Activated B cell treated with CpG ODN at 0.5 μM for 24 hours (primary cell): Measurements from ENCODE around the gene BST2. TPM values are rescaled to one million over a fixed set of nuclear protein-coding genes. Genes with fewer than 3 reads are reported as not detected.

ENCODE experiments used
- ATAC-seq: fragments of 200-7000 bp; cut with Tn5 transposase; one replicate; pipeline ENCODE4 v1.10.0; 2021; ENCODE audit warnings: low read depth, mild to moderate bottlenecking, moderate library complexity
- CTCF ChIA-PET: fragments of 350-600 bp; sonication (Branson Sonifier 250); formaldehyde crosslinking; loops from one replicate; lab custom pipeline; 2021; ENCODE audit warnings: antibody characterized with exemption; lab: Charles Lee
- POLR2A ChIA-PET: fragments of 350-600 bp; sonication (Branson Sonifier 250); formaldehyde crosslinking; loops from one replicate; lab custom pipeline; 2021; ENCODE audit warnings: antibody characterized with exemption; lab: Charles Lee
- DNase-seq: peaks from one replicate; pipeline ENCODE4 v3.0.0; 2022
- H3K27ac Mint-ChIP-seq: one replicate; pipeline ENCODE4 v1.8.0; 2020; ENCODE audit warnings: mixed read lengths
- H3K27me3 Mint-ChIP-seq: one replicate; pipeline ENCODE4 v1.8.0; 2021; ENCODE audit warnings: mixed read lengths
- H3K36me3 Mint-ChIP-seq: one replicate; pipeline ENCODE4 v1.8.0; 2021; ENCODE audit warnings: low read depth, mixed read lengths
- H3K4me1 Mint-ChIP-seq: one replicate; pipeline ENCODE4 v1.8.0; 2021; ENCODE audit warnings: mixed read lengths
- H3K4me3 Mint-ChIP-seq: one replicate; pipeline ENCODE4 v1.8.0; 2020; ENCODE audit warnings: mild to moderate bottlenecking, mixed read lengths
- H3K9me3 Mint-ChIP-seq: one replicate; pipeline ENCODE4 v1.8.0; 2020; ENCODE audit warnings: mixed read lengths
- CTCF ChIP-seq: fragments of 200-600 bp; IDR thresholded peaks from one replicate; pipeline ENCODE4 v1.8.0; 2022; ENCODE audit warnings: antibody characterized with exemption, mild to moderate bottlenecking
- intact Hi-C: fragments of 100-400 bp; cut with micrococcal nuclease; formaldehyde crosslinking; loops from one replicate; pipeline ENCODE4 v1.15.1; 2024
- total RNA-seq: library from RNA; stranded (reverse); gene quantifications from 2 replicates; pipeline ENCODE4 v1.2.3, GENCODE V29; 2022

The BST2 gene
- total RNA-seq, 1 donor from 2014 or later, result 121 TPM

- Mint-ChIP-seq H3K36me3 (no peaks in the 10 kb centered on the region), H3K9me3 (no peaks in the 10 kb centered on the region), H3K27me3 (no peaks in the 10 kb centered on the region), H3K27ac (no peak overlapping the region), H3K4me1 (no peaks in the 10 kb centered on the region), H3K4me3 (no peak overlapping the region)
- intact Hi-C loops, result no loop called here
- TF ChIP-seq CTCF, result no peak
- ChIA-PET CTCF (no interaction called here), POLR2A (no interaction called here)
- no peak for DNase-seq
- ATAC-seq, result no peak
Observed at GRCh38 chr19:17436874-17437267, 31.4 kb upstream of the BST2 start.

- Mint-ChIP-seq H3K27me3 (no peaks in the 10 kb centered on the region), H3K27ac (no peak overlapping the region), H3K4me1 (no peaks in the 10 kb centered on the region), H3K36me3 (no peaks in the 10 kb centered on the region), H3K4me3 (no peak overlapping the region), H3K9me3 (no peaks in the 10 kb centered on the region)
- CTCF ChIA-PET, result no interaction called here
- POLR2A ChIA-PET, result no interaction called here
- intact Hi-C loops, result no loop called here
- TF ChIP-seq CTCF, result no peak
- ATAC-seq (no peak), DNase-seq (no peak)
Observed at GRCh38 chr19:17436094-17436873, 30.9 kb upstream of the BST2 start.

- intact Hi-C loops, result no loop called here
- Mint-ChIP-seq H3K27ac (no peak overlapping the region), H3K9me3 (no peaks in the 10 kb centered on the region), H3K4me3 (no peak overlapping the region), H3K36me3 (no peaks in the 10 kb centered on the region), H3K4me1 (no peaks in the 10 kb centered on the region), H3K27me3 (no peaks in the 10 kb centered on the region)
- CTCF ChIA-PET, result no interaction called here
- POLR2A ChIA-PET, result no interaction called here
- DNase-seq (no peak), ATAC-seq (no peak)
- TF ChIP-seq CTCF, result no peak
Observed at GRCh38 chr19:17435218-17435617, 29.8 kb upstream of the BST2 start.

GRCh38 chr19:17431417-17431816 is 26.0 kb upstream of the BST2 start:
- CTCF ChIA-PET, result no interaction called here
- ATAC-seq, result no peak

More at GRCh38 chr19:17431417-17431816, 26.0 kb upstream of the BST2 start:
- intact Hi-C loops, result no loop called here
- H3K27me3 Mint-ChIP-seq, result no peaks in the 10 kb centered on the region
- H3K4me3 Mint-ChIP-seq, result no peak overlapping the region
- DNase-seq, result no peak
- TF ChIP-seq CTCF, result no peak
- H3K4me1 Mint-ChIP-seq, result no peaks in the 10 kb centered on the region
- POLR2A ChIA-PET, result no interaction called here
- no peak overlapping the region for H3K27ac Mint-ChIP-seq
- no peaks in the 10 kb centered on the region for H3K9me3 Mint-ChIP-seq
- H3K36me3 Mint-ChIP-seq, result no peaks in the 10 kb centered on the region
